ENCODE results near the gene CD27. TPM values are rescaled to one million over a fixed set of nuclear protein-coding genes. Genes with fewer than 3 reads are reported as not detected.
A peak's percentile ranks its signal among the peaks of the same experiment; 100 is the strongest.

The CD27 gene
- total and polyA plus RNA-seq, 2 of the 13 experiments (the other 11 are each of a cell fraction or from before 2014, with no cell fraction given), result 0.12 TPM; not detected in 1

GRCh38 chr12:6425590-6426531 is 18.9 kb upstream of the CD27 start (continued):
- TF ChIP-seq SNAPC5 (CRISPR knock-in tag; IDR thresholded peaks at IDR 0.05; ENCODE audit: borderline replicate concordance), result no peak
- no peak for TF ChIP-seq ZNF441 (CRISPR knock-in tag; IDR thresholded peaks at IDR 0.05; ENCODE audit: borderline replicate concordance)
- peak; percentile 12 for TF ChIP-seq SKI (IDR thresholded peaks at IDR 0.05; ENCODE audit: partially characterized antibody)
- no peak for TF ChIP-seq ZNF615 (CRISPR knock-in tag; IDR thresholded peaks at IDR 0.05; ENCODE audit: borderline replicate concordance)
- TF ChIP-seq ZNF10 (CRISPR knock-in tag; IDR thresholded peaks at IDR 0.05; ENCODE audit: borderline replicate concordance, low read depth), result no peak
- no peak for TF ChIP-seq HOXA7 (CRISPR knock-in tag; IDR thresholded peaks at IDR 0.05)
- no peak for TF ChIP-seq BORCS8-MEF2B (CRISPR knock-in tag; IDR thresholded peaks at IDR 0.05)
- 0 out of 2 replicates have a peak, but pooled peaks have one; percentile 8 for TF ChIP-seq HOXA3 (CRISPR knock-in tag; IDR thresholded peaks at IDR 0.05)
- peak; percentile 43 for TF ChIP-seq TEAD3 (CRISPR knock-in tag; optimal IDR thresholded peaks at IDR 0.05; ENCODE audit: borderline replicate concordance)
- TF ChIP-seq TFAP4 (IDR thresholded peaks at IDR 0.05; ENCODE audit: borderline replicate concordance, low read depth), result peak; percentile 91
- peak; percentile 39; the same call in 1 of the 2 replicates for TF ChIP-seq HNF4A (CRISPR knock-in tag; IDR thresholded peaks at IDR 0.05)
- no peak for TF ChIP-seq ZFP36L2 (CRISPR knock-in tag; IDR thresholded peaks at IDR 0.05)
- TF ChIP-seq LCORL (IDR thresholded peaks at IDR 0.05), result no peak
- no peak for TF ChIP-seq LCORL (CRISPR knock-in tag; IDR thresholded peaks at IDR 0.05)
- TF ChIP-seq REL (CRISPR knock-in tag; conservative IDR thresholded peaks at IDR 0.05), result no peak
- no peak for TF ChIP-seq GPBP1L1 (CRISPR knock-in tag; IDR thresholded peaks at IDR 0.05)
- TF ChIP-seq ZNF687 (CRISPR knock-in tag; IDR thresholded peaks at IDR 0.05), result peak; percentile 62
- TF ChIP-seq SALL1 (CRISPR knock-in tag; IDR thresholded peaks at IDR 0.05), result peak; percentile 40
- TF ChIP-seq ELF1 (CRISPR knock-in tag; IDR thresholded peaks at IDR 0.05), result no peak
- TF ChIP-seq TBX3 (IDR thresholded peaks at IDR 0.05; ENCODE audit: borderline replicate concordance), result peak; percentile 50; the same call in 1 of the 2 replicates
- no peak for TF ChIP-seq HOXA9 (CRISPR knock-in tag; IDR thresholded peaks at IDR 0.05; ENCODE audit: borderline replicate concordance)
- TF ChIP-seq MEIS1 (CRISPR knock-in tag; IDR thresholded peaks at IDR 0.05; ENCODE audit: borderline replicate concordance), result no peak
- no peak for TF ChIP-seq ATF7-NPFF (CRISPR knock-in tag; IDR thresholded peaks at IDR 0.05; ENCODE audit: low read depth)
